Body of pancreas (tissue), 4 donors: ENCODE data around the gene GJB3.

Source experiments
- CTCF ChIP-seq, 7 experiments: fragments of 450-650 bp in 4 of 7; fragments of 200-600 bp in 3 of 7; sonication (generic) in 3 of 7; IDR thresholded peaks; one replicate each; pipeline ENCODE4 v1.5.1; 2016 to 2019; ENCODE audit warnings: antibody characterized with exemption in 7 of 7
- POLR2A ChIP-seq, 3 donors: fragments of 450-650 bp; IDR thresholded peaks; one replicate each; pipeline ENCODE4 v1.6.1; 2016; ENCODE audit warnings: antibody characterized with exemption in 3 of 3, mild to moderate bottlenecking in 2 of 3

- no peak for TF ChIP-seq POLR2A (IDR thresholded peaks at IDR 0.05)
- no peak for TF ChIP-seq CTCF (IDR thresholded peaks at IDR 0.05)
Measured at GRCh38 chr1:34739613-34740012, 41.4 kb upstream of the GJB3 start.
